Measurements from ENCODE around the gene CXCL3. TPM values are rescaled to one million over a fixed set of nuclear protein-coding genes. Genes with fewer than 3 reads are reported as not detected.

Gene CXCL3
- total RNA-seq, result 42.0 and 156 TPM in 2 replicates

GRCh38 chr4:74038425-74039314 is at the start of gene CXCL3:
TSS of gene CXCL3 (minus strand) at chr4:74038689. CDS start at chr4:74038611, 78 bp downstream.

GRCh38 chr4:73998040-73999011 is 40.2 kb downstream of the CXCL3 start, which contains the start of gene CXCL5:
TSS of gene CXCL5 (minus strand) at chr4:73998677. CDS start at chr4:73998581, 96 bp downstream.

GRCh38 chr4:73988061-73988460 is 50.4 kb downstream of the CXCL3 start, which contains the start of gene PPBP:
TSS of gene PPBP (minus strand) at chr4:73988190. CDS start at chr4:73988103, 87 bp downstream.

Other genes with a start within 250 kb of the CXCL3 start
- 0.08 and 0.65 TPM in 2 replicates for gene CXCL6, start 202.0 kb downstream of the CXCL3 start, total RNA-seq
- gene PF4V1, start 185.4 kb downstream of the CXCL3 start, total RNA-seq, result not detected in 2 replicates
- 104 and 131 TPM in 2 replicates for gene CXCL1, start 169.3 kb downstream of the CXCL3 start, total RNA-seq
- not detected in 2 replicates for gene PF4, start 56.7 kb downstream of the CXCL3 start, total RNA-seq
- 0.49 TPM in 1 of 2 replicates, not detected in the other for gene PPBP, start 50.5 kb downstream of the CXCL3 start, total RNA-seq
- 20.4 and 48.7 TPM in 2 replicates for gene CXCL5, start 40.0 kb downstream of the CXCL3 start, total RNA-seq
- 23.7 and 44.9 TPM in 2 replicates for gene CXCL2, start 60.5 kb upstream of the CXCL3 start, total RNA-seq
- gene MTHFD2L, start 119.4 kb upstream of the CXCL3 start, total RNA-seq, result 17.2 and 25.2 TPM in 2 replicates